HPDE6-E6E7 (cell line): ENCODE results near the gene ST6GAL1.
"Not testable (repeated sequence)": the region's sequence is repeated elsewhere in the genome, so short reads cannot be mapped to it uniquely, and the experiment has no call there.

Experiments
- DNase-seq: peaks from one replicate; pipeline ENCODE4 v3.0.0; 2011; ENCODE audit warnings: missing footprints; ENCODE audit errors: extremely low spot score

ST6GAL1 gene

DNA sequence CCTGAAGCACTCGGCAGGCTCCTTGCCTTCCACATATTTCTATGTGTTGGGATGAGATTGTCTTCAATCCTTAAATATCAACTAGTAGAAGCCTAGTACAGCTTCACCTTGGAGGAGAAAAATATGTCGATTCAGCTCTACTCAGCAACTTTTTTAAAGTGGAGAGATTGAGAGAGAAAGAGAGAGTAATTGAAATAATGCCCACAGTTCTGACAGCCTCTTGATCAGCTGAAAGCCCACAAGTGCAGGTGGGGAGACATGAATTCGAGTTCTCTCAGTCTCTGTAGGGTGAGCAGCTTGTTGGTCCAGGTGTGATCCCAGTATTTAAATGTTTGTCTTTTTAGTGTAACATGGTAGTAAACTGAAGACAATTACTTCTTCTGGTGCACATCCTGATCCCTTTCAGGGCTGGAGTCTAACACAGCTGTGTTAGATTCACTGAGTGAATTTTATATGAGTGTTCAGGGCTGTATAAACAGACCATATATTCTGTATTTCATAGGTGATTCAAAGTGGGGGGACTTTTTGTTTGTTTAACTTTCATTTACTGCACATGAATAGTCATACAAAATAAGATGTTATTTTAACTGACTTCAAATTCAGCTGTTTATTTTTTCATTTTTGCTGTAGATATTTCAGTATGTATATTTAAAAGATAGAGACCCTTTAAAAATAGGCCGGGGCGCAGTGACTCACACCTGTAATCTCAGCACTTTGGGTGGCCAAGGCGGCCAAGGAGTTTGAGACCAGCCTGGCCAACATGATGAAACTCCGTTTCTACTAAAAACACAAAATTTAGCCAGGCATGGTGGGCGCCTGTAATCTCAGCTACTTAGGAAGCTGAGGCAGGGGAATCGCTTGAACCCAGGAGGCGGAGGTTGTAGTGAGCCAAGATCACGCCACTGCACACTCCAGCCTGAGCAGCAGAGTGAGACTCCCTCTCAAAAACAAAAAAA, 64.0 kb downstream of the ST6GAL1 start:
- DNase-seq: no peak

DNA sequence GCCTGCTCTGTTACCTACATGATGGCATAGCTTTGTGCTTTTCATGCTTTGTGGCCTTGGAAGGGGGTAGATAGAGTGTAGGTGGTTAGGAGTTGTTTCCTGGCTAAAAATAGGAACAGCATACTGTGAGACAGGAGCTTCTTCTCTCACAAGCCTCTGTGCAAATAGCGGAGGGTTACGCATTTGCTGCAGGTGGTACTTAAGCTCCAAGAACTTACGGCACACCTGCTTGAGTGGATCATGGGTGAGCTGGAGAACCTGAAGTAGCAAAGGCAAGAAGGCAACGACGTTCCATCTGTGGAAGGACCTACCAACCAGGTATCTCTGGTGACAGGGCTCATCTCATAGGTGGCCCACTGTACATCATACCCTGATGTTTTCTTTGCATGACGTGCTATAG, 66.0 kb downstream of the ST6GAL1 start:
- no peak for DNase-seq

DNA sequence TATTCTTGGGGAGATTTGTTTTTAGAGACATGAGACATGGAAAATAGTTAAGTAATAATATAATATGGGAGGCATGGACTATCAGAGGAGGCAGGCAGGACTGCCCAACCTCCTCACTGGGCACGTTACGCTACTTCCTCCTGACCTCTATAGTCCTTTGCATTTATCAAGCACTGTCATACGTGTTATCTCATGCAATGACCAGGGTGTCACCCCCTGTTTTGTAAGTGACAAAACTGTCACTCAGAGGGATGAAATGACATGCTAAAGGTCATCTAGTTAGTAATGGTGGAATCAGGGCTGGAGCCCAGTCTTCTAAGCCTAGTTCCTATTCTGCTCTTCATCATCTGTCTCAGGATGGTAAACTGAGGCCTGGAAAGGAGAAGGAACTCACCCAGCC, 66.7 kb downstream of the ST6GAL1 start:
- DNase-seq: no peak

DNA sequence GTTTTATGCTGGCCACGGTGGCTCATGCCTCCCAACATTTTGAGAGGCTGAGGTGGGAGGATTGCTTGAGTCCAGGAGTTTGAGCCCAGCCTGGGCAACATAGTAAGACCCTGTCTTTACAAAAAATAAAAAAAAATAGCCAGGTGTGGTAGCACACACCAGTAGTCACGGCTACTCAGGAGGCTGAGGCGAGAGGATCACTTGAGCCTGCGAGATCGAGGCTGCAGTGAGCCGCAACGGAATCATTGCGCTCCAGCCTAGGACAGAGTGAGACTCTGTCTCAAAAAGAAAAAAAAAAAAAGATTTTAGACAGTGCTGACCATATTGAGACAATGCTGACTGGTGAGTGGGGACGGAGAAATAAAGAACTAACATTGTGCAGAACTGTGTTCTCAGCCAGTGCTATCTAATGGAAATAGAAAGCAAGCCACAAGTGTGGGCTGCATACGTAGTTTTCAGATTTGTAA, 67.2 kb downstream of the ST6GAL1 start:
- DNase-seq: no peak

DNA sequence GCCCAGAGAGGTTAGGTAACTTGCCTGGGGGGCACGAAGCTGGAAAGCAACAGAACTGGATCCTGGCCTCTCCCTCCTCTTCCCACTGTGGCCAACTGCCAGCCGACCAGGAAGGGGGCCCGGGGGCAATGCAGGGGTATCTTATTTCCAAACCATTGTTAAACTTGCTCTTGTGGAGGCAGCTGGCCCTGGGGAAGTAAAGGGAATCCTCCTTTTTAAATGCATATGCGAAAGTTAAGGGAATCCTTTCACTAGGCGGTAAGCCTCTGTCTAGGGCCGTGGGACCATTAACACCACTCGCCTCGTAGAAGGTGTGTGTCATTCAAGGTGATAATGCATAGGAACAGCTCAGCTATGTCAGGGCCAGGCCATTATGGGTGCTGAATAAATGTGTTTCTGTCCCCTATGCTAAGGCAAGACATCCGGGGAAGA, 68.6 kb downstream of the ST6GAL1 start:
- no peak for DNase-seq

DNA sequence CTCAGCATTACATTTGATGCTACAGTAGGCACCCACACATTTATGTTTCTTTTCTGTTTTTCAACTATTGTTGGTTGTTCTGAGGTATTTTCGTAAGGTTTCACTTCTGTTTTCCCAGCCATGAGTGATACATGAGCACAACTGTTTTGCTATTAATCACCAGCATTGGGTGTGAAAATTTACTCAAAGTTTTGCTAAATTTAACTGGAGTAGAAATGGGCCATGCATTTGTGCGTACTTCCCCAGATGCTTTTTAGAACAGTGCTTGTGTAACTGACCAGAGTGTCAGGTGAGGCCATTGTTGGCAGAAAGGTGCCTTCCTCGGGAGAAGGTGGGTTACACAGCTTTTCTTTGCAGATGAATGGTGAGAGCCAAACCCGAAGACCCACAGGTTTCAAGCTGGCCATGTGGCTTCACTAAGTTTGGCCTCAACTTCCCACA, 70.4 kb downstream of the ST6GAL1 start:
- no peak for DNase-seq

DNA sequence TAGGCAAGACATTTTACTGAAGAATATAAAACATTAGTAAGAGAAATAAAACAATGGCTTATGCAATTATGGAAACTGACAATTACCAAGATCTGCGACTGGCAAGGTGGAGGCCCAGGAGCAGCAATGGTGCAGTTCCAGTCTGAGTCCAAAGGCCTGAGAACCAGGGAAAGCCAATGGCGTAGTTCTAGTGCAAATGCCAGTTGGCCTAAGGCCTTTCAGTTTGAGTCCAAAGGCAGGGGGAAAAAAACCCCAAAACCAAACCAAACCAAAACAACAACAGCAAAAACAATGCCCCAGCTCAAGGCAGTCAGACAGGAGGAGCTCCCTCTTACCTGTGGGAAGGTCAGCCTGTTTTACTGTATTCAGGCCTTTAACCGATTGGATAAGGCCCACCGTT, 72.6 kb downstream of the ST6GAL1 start:
- DNase-seq: no peak

DNA sequence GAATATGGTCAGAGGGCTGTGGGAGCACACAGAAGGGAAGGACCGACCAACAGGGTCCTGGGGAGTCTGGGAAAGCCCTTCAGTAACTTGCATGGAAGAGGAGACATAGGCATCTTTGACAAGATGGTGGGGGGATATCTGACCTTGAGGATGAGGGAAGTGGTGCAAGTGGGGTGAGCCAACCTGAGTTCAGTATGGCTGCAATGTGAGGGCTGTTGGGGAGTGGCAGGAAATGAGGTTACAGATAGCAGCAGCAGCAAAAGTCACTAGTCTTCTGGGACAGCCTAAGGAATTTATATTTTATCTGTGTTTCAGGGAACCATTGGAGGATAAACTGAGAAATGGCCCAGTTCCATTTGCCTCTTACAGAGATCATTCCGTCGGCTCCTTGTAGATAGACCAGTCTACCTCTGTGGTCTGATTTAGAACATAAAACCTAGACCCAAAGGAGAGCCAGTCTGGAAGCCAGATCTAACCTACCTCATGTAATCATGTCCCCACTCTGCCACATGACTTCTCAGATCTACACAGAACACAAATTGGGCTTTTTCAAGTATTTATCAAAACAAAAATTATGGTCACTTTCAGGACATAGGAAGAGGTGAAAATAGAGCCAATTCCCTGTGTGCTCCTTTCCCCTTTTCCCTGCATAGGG, 75.6 kb downstream of the ST6GAL1 start:
- DNase-seq: no peak

DNA sequence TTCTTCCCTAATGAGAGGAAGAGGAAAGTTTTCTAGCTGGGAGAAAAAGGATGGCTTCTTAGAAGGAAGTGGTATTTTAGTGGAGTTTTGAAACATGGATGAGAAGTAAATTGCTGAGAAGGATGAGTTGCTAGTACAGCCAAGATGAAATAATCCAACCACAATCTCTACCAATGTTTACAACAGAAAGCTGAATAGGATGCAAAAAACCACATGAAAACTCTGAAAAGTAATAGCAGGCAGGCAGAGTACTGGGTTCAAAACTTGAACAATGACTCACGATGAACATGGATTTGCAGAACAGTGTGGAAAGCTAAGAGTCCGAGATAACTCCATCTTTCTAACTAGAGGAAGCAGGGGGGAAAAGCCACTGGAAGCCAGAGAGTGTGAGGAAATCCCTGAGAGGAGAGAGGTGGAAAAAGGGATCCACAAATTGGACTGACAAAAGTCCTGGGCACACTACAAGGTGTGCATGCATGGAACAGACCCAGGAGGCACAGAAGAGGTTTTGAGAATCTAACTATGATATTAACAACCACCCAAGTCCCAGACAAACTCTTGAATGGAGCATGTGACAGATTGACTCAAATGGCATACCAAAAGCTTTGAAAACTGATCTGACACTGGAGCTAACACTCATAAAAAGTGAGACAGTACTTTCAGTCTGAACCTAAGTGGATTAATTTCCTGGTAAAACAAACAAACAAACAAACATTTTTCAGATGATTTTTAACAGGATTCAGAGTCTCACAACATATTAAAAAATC, 76.7 kb downstream of the ST6GAL1 start:
- DNase-seq: no peak

DNA sequence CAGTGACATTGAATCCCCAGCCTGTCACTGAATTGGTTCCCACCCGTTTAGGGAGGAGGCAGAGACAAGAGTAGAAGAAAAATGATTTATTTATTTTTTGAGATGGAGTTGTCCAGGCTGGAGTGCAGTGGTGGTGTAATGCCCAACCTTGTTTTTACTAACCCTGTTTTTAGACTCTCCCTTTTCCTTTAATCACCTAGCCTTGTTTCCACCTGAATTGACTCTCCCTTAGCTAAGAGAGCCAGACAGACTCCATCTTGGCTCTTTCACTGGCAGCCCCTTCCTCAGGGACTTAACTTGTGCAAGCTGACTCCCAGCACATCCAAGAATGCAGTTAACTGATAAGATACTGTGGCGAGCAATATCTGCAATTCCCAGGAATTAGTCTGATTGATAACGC, 80.1 kb downstream of the ST6GAL1 start:
- DNase-seq: not testable (repeated sequence)

DNA sequence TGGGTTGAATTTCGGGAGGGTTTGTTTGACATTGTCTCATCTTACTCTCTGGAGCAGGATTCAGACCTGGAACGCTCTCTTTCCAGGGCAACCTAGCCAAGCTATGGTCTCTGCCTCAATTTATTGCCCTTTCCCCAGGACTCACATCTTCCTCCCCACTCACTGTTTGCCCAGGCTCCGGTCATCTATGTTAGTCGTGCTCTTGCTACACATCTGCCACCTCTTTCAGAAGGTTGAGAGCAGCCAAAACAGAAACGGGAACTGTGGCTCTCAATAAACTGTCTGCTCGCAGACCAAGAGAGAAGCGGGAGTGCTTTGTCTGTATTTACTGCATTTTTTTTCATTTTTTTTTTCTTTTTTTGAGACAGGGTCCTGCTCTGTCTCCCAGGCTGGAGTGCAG, 81.6 kb downstream of the ST6GAL1 start:
- DNase-seq: no peak

DNA sequence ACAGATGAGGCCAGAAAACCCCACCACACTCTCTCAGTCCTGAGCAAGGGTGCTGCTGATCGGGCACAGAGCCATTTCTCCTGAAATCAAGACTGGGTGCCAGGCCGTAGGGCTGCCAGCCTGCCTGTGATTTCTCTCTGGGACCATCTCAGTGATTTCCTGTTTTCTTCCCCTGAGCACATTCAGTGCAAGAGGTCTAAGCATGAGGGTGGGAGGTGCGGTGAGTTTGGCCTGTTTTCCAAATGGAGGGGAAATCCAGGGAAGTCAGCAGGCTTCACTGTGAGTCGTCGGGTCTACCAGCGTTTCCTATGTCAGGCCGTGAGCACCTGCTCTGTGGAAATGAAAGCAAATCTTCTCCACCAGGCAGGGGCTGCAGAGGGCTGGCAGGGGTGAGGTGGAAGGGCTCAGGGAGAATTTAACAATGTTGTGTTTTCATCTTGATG, 82.3 kb downstream of the ST6GAL1 start:
- DNase-seq: no peak

DNA sequence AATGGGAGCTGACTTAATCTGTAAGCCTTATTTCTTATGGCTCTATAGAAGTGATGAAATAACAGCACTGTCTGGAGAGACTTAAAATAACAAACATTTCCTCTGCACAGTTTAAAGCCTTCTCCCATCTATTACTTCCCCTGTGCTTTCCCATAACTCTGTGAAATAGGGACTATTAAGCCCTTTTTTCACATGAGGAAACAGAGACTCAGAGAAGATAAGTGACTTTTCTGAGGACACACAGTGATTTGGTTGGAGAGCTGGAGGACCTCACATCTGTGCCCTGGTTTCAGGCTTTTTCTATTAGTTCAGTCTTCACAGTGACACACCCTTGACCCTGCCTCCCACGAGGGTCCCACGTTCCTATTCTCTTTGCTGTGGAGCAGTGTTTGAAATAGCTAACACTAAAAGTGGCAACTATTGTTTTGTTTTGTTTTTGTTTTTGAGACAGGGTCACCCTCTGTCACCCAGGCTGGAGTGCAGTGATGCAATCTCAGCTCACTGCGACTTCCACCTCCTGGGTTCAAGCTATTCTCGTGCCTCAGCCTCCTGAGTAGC, 82.9 kb downstream of the ST6GAL1 start:
- no peak for DNase-seq

DNA sequence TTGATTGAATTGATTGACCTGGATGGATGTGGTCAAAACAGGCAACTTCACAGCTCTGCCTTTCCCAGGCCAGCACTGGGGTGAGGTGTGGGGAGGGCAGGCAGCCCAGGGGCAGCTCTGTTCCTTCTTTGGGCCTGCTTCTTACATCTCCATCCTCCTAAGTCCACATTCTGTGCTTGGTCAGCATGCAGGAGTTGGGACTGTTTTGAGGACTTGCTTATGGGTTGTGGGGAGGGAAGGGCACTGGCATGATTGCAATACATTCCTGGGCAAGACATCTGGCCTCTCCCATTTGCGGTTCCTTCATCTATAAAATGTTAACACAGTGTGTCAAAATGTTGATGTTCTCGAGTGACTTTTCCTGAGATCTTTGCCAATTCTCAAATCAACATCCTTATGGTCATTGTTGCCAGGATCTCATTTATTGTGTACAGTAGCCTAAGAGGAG, 84.1 kb downstream of the ST6GAL1 start:
- DNase-seq: no peak

DNA sequence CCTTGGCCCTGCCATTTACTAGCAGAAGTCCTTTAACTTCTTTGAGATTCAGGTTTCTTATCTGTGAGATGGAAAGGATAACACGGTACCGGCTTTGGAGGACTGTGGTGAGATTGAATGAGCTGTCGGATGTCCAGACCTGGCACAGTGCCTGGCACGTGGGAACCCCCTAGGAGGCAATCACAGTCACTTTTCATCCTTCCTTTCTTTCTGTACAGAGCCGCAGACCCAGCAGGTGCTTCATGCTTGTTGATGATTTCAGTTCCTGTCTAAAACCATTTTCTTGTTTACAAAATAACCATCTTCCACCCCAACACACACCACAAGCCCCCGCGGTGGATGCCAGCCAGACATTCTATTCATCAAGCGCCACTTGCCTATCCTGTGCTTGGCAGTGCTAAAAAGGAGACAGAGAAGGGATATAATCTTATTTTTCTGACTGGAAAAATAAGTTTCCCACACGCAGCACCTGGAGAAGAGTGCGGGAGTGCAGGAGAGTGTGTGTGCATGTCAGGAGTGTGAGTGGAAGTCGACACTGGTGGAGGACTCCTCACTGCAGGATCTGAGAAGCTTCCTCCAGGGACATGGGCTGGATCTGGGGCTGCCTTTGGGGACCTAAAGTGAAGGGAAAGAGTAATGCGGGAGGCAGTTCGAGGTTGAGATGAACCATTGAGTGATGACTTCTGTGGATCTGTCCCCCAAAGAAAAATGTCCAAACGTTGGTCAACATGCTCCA, 85.7 kb downstream of the ST6GAL1 start:
- DNase-seq: no peak

DNA sequence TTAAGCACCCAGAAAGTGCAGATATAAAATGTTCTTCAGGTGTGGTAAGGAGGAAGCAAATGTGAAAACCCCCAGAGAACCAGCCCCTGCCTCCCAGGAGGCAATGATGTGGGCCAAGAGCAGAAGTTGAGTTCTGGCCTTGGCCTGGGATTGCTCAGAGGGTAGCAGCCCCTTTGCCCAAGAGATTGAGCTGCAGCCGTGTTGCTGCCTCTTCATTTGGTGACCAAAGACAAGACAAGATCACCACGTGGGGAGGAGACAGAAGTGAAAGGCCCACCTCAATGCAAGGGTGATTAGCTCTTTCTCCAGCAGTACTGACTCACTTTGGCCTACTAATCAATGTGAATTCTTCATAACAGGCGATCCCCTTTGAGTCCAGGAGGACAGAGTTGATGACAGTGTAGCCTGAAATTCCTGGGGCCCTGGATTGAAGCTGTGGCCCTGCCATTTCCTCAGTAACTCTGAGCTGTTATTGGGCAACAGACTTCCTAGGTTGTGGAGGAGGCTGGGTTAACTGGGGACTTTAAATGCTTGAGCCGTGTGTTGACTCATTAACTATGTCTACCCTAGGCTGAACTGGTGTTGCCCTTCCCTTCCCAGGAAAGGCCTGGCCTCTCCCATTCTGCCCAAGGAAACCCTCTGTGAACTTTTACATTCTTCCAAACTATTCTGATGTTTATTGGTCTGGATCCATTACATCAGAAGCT, 86.5 kb downstream of the ST6GAL1 start:
- peak; percentile 29 for DNase-seq

DNA sequence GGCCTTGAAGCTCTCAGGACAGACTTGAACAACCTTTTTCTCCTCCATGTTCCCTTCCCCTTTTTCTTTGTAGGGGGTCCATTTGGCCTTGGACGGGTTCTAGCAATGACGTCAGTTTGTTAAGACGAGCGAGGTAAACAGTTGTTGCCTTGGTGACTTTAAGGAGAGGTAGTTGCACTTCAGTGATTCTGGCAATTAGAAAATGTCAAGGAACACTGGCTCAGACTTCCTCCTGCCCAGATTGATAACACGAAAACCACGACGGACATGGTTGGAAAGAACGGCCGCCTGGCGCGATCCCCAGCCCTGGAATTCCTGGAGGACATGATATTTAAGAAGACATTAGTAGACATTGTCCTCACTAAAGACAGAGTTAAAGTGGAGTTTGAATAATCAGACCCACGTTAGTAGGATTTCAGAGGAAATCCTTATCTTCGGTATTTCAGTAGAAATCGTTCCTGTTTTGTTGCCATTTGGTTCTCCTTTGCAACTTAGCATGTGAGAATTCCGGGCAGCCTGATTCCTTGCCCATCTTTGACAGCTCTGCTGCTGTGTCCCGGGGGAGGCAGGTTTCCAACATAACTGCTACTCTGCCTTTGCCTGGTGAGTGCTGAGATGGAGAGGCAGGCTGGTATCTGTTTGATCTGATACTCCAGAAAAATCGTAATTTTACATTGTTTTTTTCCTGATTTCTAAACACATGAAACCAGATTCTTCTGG, 87.3 kb downstream of the ST6GAL1 start:
- no peak for DNase-seq

DNA sequence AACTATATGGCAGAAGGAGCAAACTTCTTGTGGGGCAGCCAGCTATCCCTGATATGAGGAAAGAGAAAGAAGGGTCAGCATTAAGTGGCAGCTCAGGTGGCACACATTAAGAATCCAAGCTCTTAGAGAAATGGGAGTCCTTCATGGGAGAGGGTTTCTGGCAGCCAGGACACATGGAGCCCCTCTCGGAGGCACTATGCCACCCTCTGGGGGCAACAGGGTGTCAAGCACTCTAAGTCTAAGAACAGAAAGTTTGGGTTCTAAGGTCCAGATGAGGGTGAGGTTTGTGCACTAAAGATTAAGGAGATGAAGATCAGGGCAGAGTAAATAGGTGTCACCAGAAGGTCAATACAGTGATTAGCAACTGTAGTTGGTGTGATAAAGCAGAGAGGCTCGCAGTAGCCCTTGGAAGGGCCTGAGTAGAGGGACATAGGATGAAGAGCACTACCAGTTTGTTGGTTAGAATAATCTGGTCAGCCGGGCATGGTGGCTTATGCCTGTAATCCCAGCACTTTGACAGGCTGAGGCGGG, 89.3 kb downstream of the ST6GAL1 start:
- DNase-seq: no peak

DNA sequence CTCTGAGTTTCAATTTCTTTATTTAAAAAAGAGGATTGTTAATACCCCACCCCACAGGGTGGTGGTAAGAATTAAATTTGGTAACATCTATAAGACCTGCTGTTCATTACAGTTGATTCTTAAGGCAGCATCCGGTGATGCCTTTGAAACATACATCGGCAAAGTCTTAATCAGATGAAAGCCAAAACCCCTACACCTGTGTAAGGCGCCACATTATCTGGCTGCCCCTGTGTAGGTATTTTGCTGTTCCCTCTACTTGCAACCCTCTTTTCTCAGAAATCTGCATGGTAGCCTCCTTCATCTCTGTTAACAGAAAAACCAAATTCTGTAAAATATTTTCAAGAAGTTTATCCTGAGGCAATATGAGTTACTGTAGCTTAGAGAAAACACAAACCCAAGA, 90.0 kb downstream of the ST6GAL1 start:
- DNase-seq: no peak
